ENCODE measurements around the gene LRRC42. TPM values are rescaled to one million over a fixed set of nuclear protein-coding genes. Genes with fewer than 3 reads are reported as not detected.

Gene LRRC42
- total RNA-seq, 4 donors from 2014 or later = 20.1 to 36.3 (median 24.4) TPM

GRCh38 chr1:53949023-53949990 is 3.2 kb downstream of the LRRC42 start:
- intact Hi-C loops (cut with DNase I; ENCODE audit: low total_unique reads) = no loop called here
- TF ChIP-seq CTCF (IDR thresholded peaks at IDR 0.05) = no peak
- no peak overlapping the region for H3K4me3 ChIP-seq (ENCODE audit: low read depth, poor library complexity, severe bottlenecking)
- no peak for DNase-seq (ENCODE audit: low spot score in 2 of 2)
- 81 to 87% methylated on average over 4 of the region's 4 CpGs for WGBS, 2 donors

GRCh38 chr1:53951697-53952096 is 5.5 kb downstream of the LRRC42 start:
- 86 to 93% methylated on average over 5 of the region's 5 CpGs for WGBS, 2 donors
- intact Hi-C loops (cut with DNase I; ENCODE audit: low total_unique reads) = no loop called here
- no peak overlapping the region for H3K4me3 ChIP-seq (ENCODE audit: low read depth, poor library complexity, severe bottlenecking)
- DNase-seq (ENCODE audit: low spot score in 2 of 2) = no peak
- TF ChIP-seq POLR2A (IDR thresholded peaks at IDR 0.05) (no peak), CTCF (IDR thresholded peaks at IDR 0.05) (no peak)

- 71 to 75% methylated on average over 2 of the region's 2 CpGs for WGBS, 2 donors
- intact Hi-C loops (cut with DNase I; ENCODE audit: low total_unique reads) = no loop called here
- no peak for DNase-seq (ENCODE audit: low spot score in 2 of 2)
- TF ChIP-seq CTCF (IDR thresholded peaks at IDR 0.05) = no peak
- no peak for TF ChIP-seq POLR2A (IDR thresholded peaks at IDR 0.05)
- no peak overlapping the region for H3K4me3 ChIP-seq (ENCODE audit: low read depth, poor library complexity, severe bottlenecking)
Measured at GRCh38 chr1:53954128-53954527, 8.0 kb downstream of the LRRC42 start.

- WGBS, 2 donors = 57 to 59% methylated on average over 3 of the region's 3 CpGs
- H3K4me3 ChIP-seq (ENCODE audit: low read depth, poor library complexity, severe bottlenecking) = no peak overlapping the region
- no peak for DNase-seq (ENCODE audit: low spot score in 2 of 2)
Measured at GRCh38 chr1:53956308-53957168, 10.4 kb downstream of the LRRC42 start.

More at GRCh38 chr1:53956308-53957168, 10.4 kb downstream of the LRRC42 start:
- TF ChIP-seq POLR2A (IDR thresholded peaks at IDR 0.05) (no peak), CTCF (IDR thresholded peaks at IDR 0.05) (no peak)
- intact Hi-C loops (cut with DNase I; ENCODE audit: low total_unique reads) = no loop called here
